Ishikawa (cell line): Measurements from ENCODE around the gene SCN4B.

Experiments
- EGR1 ChIP-seq: IDR thresholded peaks from 2 replicates; pipeline ENCODE4 v1.6.1; 2012
- EP300 ChIP-seq: IDR thresholded peaks from 2 replicates; pipeline ENCODE4 v1.6.1; 2012; ENCODE audit warnings: borderline replicate concordance
- FOXM1 ChIP-seq: IDR thresholded peaks from 2 replicates; pipeline ENCODE4 v1.6.1; 2012; ENCODE audit warnings: low read depth, borderline replicate concordance
- MAX ChIP-seq: IDR thresholded peaks from 2 replicates; pipeline ENCODE4 v1.6.1; 2012
- RAD21 ChIP-seq: IDR thresholded peaks from 2 replicates; pipeline ENCODE4 v1.6.1; 2012; ENCODE audit warnings: low read depth
- TAF1 ChIP-seq: IDR thresholded peaks from 2 replicates; pipeline ENCODE4 v1.6.1; 2012; ENCODE audit warnings: low read depth, mild to moderate bottlenecking
- TEAD4 ChIP-seq: IDR thresholded peaks from 2 replicates; pipeline ENCODE4 v1.6.1; 2012
- TF ChIP-seq, protein P1 (sequence below): IDR thresholded peaks from 2 replicates; pipeline ENCODE4 v1.6.1; 2012; ENCODE audit warnings: low read depth, mild to moderate bottlenecking

DNA sequence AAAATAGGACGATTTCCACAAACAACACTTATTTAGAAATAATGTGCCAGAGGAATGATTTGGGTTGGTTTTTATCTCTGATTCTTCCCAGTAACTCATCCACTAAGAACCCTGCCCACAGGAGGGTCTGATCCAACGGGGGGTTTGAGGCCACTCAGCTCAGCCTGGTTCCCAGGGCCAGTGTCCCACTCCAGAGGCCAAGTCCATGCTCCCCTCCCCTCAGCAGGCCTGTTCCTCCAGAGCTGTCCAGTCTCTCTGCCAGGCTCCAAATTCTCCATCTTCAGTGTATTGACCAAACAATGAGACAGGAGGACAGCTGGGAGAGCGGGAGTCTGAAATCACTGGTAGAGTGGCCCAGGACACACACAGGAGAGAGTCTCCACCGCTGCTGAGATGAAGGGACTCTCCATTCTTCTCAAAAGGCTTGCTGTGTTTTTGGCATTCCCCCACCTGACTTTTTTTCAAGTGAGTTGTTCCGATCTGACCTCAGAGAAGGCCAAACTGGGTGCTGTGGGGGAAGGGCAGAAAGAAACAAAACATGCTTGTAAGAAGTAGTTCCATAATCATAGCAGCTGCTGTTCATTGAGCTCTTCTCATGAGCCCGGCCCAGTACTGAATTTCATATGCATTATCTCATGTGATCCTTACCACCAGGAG lies 41.4 kb upstream of the SCN4B start:
- TF ChIP-seq FOXM1, result no peak
- TF ChIP-seq, protein P1, sequence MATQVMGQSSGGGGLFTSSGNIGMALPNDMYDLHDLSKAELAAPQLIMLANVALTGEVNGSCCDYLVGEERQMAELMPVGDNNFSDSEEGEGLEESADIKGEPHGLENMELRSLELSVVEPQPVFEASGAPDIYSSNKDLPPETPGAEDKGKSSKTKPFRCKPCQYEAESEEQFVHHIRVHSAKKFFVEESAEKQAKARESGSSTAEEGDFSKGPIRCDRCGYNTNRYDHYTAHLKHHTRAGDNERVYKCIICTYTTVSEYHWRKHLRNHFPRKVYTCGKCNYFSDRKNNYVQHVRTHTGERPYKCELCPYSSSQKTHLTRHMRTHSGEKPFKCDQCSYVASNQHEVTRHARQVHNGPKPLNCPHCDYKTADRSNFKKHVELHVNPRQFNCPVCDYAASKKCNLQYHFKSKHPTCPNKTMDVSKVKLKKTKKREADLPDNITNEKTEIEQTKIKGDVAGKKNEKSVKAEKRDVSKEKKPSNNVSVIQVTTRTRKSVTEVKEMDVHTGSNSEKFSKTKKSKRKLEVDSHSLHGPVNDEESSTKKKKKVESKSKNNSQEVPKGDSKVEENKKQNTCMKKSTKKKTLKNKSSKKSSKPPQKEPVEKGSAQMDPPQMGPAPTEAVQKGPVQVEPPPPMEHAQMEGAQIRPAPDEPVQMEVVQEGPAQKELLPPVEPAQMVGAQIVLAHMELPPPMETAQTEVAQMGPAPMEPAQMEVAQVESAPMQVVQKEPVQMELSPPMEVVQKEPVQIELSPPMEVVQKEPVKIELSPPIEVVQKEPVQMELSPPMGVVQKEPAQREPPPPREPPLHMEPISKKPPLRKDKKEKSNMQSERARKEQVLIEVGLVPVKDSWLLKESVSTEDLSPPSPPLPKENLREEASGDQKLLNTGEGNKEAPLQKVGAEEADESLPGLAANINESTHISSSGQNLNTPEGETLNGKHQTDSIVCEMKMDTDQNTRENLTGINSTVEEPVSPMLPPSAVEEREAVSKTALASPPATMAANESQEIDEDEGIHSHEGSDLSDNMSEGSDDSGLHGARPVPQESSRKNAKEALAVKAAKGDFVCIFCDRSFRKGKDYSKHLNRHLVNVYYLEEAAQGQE, result no peak
- no peak for TF ChIP-seq RAD21
- no peak for TF ChIP-seq EGR1
- TF ChIP-seq TAF1, result no peak
- TF ChIP-seq MAX, result no peak
- TF ChIP-seq TEAD4, result no peak
- TF ChIP-seq EP300, result no peak
